CD4-positive, alpha-beta T cell treated with Interleukin-15 for 1 hour (primary cell): ENCODE measurements around the gene SEC24D.

Source experiments
- DNase-seq: peaks from one replicate; pipeline ENCODE4 v3.0.0-alpha.2; 2020

The SEC24D gene

GRCh38 chr4:118749347-118749988 lies 86.5 kb downstream of the SEC24D start:
- DNase-seq = no peak

GRCh38 chr4:118746251-118746919 lies 89.5 kb downstream of the SEC24D start:
- no peak for DNase-seq

GRCh38 chr4:118745357-118745756 lies 90.6 kb downstream of the SEC24D start:
- DNase-seq = no peak

GRCh38 chr4:118743867-118744266 lies 92.1 kb downstream of the SEC24D start:
- DNase-seq = no peak

- no peak for DNase-seq
Measured at GRCh38 chr4:118742050-118742449, 93.9 kb downstream of the SEC24D start.

GRCh38 chr4:118741301-118741855 lies 94.5 kb downstream of the SEC24D start:
- no peak for DNase-seq

- no peak for DNase-seq
Measured at GRCh38 chr4:118740869-118741268, 95.1 kb downstream of the SEC24D start.

GRCh38 chr4:118739022-118739713 lies 96.8 kb downstream of the SEC24D start:
- no peak for DNase-seq

GRCh38 chr4:118738090-118738489 lies 97.8 kb downstream of the SEC24D start:
- no peak for DNase-seq

- DNase-seq = no peak
Measured at GRCh38 chr4:118736900-118737299, 99.0 kb downstream of the SEC24D start.

- DNase-seq = no peak
Measured at GRCh38 chr4:118734491-118735205, 101.3 kb downstream of the SEC24D start.

GRCh38 chr4:118732591-118733330 lies 103.2 kb downstream of the SEC24D start:
- no peak for DNase-seq

GRCh38 chr4:118730683-118731082 lies 105.2 kb downstream of the SEC24D start:
- no peak for DNase-seq

- DNase-seq = no peak
Measured at GRCh38 chr4:118729287-118730286, 106.3 kb downstream of the SEC24D start.

- no peak for DNase-seq
Measured at GRCh38 chr4:118727360-118727759, 108.6 kb downstream of the SEC24D start.

GRCh38 chr4:118723369-118723768 lies 112.6 kb downstream of the SEC24D start:
- DNase-seq = no peak

- DNase-seq = no peak
Measured at GRCh38 chr4:118721752-118722151, 114.2 kb downstream of the SEC24D start.

- no peak for DNase-seq
Measured at GRCh38 chr4:118718511-118719170, 117.3 kb downstream of the SEC24D start.

- no peak for DNase-seq
Measured at GRCh38 chr4:118716304-118716703, 119.6 kb downstream of the SEC24D start.

GRCh38 chr4:118714682-118715081 lies 121.2 kb downstream of the SEC24D start:
- no peak for DNase-seq

GRCh38 chr4:118712872-118713271 lies 123.1 kb downstream of the SEC24D start:
- DNase-seq = no peak
